ENCODE measurements around the gene MLYCD. TPM values are rescaled to one million over a fixed set of nuclear protein-coding genes. Genes with fewer than 3 reads are reported as not detected.

The MLYCD gene
- total RNA-seq, 1 experiment from 2014 or later = 2.0 TPM

DNA sequence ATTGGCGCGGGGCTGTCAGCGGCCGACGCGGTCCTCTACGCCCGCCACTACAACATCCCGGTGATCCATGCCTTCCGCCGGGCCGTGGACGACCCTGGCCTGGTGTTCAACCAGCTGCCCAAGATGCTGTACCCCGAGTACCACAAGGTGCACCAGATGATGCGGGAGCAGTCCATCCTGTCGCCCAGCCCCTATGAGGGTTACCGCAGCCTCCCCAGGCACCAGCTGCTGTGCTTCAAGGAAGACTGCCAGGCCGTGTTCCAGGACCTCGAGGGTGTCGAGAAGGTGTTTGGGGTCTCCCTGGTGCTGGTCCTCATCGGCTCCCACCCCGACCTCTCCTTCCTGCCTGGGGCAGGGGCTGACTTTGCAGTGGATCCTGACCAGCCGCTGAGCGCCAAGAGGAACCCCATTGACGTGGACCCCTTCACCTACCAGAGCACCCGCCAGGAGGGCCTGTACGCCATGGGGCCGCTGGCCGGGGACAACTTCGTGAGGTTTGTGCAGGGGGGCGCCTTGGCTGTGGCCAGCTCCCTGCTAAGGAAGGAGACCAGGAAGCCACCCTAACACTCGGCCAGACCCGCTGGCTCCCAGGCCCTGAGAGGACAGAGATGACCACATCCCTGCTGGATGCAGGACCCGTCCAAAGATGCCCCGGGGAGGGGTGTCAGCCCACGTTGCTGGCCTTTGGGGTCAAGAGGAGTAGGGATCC is 66.7 kb downstream of the MLYCD start:
- H3K27me3 ChIP-seq (replicated peaks; ENCODE audit: insufficient read depth, low read depth, low read length, poor library complexity) = peaks cover 7% of the 10 kb centered on the region
- H3K36me3 ChIP-seq (ENCODE audit: insufficient read depth, low read length, poor library complexity, severe bottlenecking) = no peaks in the 10 kb centered on the region
- intact Hi-C loops (cut with micrococcal nuclease; ENCODE audit: unreplicated experiment) = no loop called here
- no peak overlapping the region for H3K4me3 ChIP-seq (ENCODE audit: low read depth, low read length, poor library complexity, severe bottlenecking)
- no peak for DNase-seq (ENCODE audit: low spot score)
- ChIA-PET POLR2A (ENCODE audit: low non-redundant PET) (no interaction called here), CTCF (no interaction called here)
- H3K27ac ChIP-seq (ENCODE audit: low read depth, low read length, poor library complexity, severe bottlenecking) = no peak overlapping the region
- TF ChIP-seq EZH2 (IDR thresholded peaks at IDR 0.05; ENCODE audit: borderline replicate concordance, low read depth, low read length, poor library complexity, severe bottlenecking) = no peak
- TF ChIP-seq, protein P1, sequence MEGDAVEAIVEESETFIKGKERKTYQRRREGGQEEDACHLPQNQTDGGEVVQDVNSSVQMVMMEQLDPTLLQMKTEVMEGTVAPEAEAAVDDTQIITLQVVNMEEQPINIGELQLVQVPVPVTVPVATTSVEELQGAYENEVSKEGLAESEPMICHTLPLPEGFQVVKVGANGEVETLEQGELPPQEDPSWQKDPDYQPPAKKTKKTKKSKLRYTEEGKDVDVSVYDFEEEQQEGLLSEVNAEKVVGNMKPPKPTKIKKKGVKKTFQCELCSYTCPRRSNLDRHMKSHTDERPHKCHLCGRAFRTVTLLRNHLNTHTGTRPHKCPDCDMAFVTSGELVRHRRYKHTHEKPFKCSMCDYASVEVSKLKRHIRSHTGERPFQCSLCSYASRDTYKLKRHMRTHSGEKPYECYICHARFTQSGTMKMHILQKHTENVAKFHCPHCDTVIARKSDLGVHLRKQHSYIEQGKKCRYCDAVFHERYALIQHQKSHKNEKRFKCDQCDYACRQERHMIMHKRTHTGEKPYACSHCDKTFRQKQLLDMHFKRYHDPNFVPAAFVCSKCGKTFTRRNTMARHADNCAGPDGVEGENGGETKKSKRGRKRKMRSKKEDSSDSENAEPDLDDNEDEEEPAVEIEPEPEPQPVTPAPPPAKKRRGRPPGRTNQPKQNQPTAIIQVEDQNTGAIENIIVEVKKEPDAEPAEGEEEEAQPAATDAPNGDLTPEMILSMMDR (conservative IDR thresholded peaks at IDR 0.05; ENCODE audit: low read depth, low read length) = no peak
- no peaks in the 10 kb centered on the region for H3K4me1 ChIP-seq (ENCODE audit: insufficient read depth, low read length, poor library complexity, severe bottlenecking)
- no TSS peak for BruUV-seq (replicated peaks)
- no peaks in the 10 kb centered on the region for H3K9me3 ChIP-seq (ENCODE audit: low read depth, low read length, poor library complexity, severe bottlenecking)

DNA sequence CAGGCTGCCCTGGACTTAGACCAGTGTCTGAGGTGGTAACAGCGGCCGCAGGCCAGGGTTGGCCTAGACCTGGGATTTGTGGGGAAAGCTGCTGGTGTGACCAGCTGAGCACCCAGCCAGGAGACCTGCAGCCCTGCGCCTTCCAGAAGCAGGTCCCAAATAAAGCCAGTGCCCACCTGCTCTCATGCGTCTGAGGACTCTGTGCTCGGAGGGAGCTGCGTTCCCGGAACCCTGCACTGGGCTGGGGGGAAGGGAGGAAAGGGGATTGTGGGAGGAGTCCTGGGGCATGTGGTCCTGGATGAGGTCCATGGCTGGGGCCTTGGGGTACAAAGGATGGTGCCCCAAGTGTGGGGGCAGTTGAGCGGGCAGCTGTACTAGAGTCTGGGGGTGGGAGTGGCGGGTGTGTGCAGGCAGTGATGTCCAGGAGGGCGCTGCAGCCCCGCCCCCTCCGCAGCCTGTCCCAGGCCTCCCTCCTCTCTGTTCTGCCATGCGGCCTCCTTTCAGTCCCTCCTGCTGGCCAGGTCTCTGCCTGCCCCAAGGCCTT is 67.3 kb downstream of the MLYCD start:
- BruUV-seq (replicated peaks) = no TSS peak
- H3K27ac ChIP-seq (ENCODE audit: low read depth, low read length, poor library complexity, severe bottlenecking) = no peak overlapping the region
- DNase-seq (ENCODE audit: low spot score) = no peak
- TF ChIP-seq, protein P1 (conservative IDR thresholded peaks at IDR 0.05; ENCODE audit: low read depth, low read length) = no peak
- no peak for TF ChIP-seq EZH2 (IDR thresholded peaks at IDR 0.05; ENCODE audit: borderline replicate concordance, low read depth, low read length, poor library complexity, severe bottlenecking)
- POLR2A ChIA-PET (ENCODE audit: low non-redundant PET) = no interaction called here
- CTCF ChIA-PET = no interaction called here
- no peak overlapping the region for H3K4me3 ChIP-seq (ENCODE audit: low read depth, low read length, poor library complexity, severe bottlenecking)
- no peaks in the 10 kb centered on the region for H3K4me1 ChIP-seq (ENCODE audit: insufficient read depth, low read length, poor library complexity, severe bottlenecking)
- H3K36me3 ChIP-seq (ENCODE audit: insufficient read depth, low read length, poor library complexity, severe bottlenecking) = no peaks in the 10 kb centered on the region
- intact Hi-C loops (cut with micrococcal nuclease; ENCODE audit: unreplicated experiment) = no loop called here
- no peaks in the 10 kb centered on the region for H3K9me3 ChIP-seq (ENCODE audit: low read depth, low read length, poor library complexity, severe bottlenecking)
- H3K27me3 ChIP-seq (replicated peaks; ENCODE audit: insufficient read depth, low read depth, low read length, poor library complexity) = peaks cover 7% of the 10 kb centered on the region

DNA sequence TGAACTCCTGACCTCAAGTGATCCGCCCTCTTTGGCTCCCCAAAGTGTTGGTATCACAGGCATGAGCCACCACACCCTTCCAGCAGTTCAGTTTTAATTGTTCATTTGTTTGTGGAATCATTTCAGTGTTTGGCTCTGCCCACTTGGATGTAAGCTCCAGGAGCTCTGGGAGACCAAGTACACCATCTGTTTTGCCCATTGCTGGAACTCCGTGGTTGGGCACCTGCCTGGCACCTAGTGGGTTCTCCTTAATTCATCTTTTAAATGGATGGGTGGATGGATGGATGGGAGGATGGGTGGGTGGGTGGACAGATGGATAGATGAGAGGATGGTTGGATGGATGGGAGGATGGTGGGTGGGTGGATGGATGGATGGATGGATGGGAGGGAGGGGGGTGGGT is 68.2 kb downstream of the MLYCD start:
- Histone ChIP-seq H3K4me1 (ENCODE audit: insufficient read depth, low read length, poor library complexity, severe bottlenecking) (no peaks in the 10 kb centered on the region), H3K27me3 (replicated peaks; ENCODE audit: insufficient read depth, low read depth, low read length, poor library complexity) (peaks cover 7% of the 10 kb centered on the region), H3K9me3 (ENCODE audit: low read depth, low read length, poor library complexity, severe bottlenecking) (no peaks in the 10 kb centered on the region), H3K27ac (ENCODE audit: low read depth, low read length, poor library complexity, severe bottlenecking) (no peak overlapping the region), H3K4me3 (ENCODE audit: low read depth, low read length, poor library complexity, severe bottlenecking) (no peak overlapping the region), H3K36me3 (ENCODE audit: insufficient read depth, low read length, poor library complexity, severe bottlenecking) (no peaks in the 10 kb centered on the region)
- ChIA-PET POLR2A (ENCODE audit: low non-redundant PET) (no interaction called here), CTCF (no interaction called here)
- TF ChIP-seq, protein P1 (conservative IDR thresholded peaks at IDR 0.05; ENCODE audit: low read depth, low read length) = no peak
- no peak for TF ChIP-seq EZH2 (IDR thresholded peaks at IDR 0.05; ENCODE audit: borderline replicate concordance, low read depth, low read length, poor library complexity, severe bottlenecking)
- no TSS peak for BruUV-seq (replicated peaks)
- intact Hi-C loops (cut with micrococcal nuclease; ENCODE audit: unreplicated experiment) = no loop called here
- DNase-seq (ENCODE audit: low spot score) = no peak

Data from A673 (cell line).